Endothelial cell of umbilical vein (primary cell): Measurements from ENCODE around the gene CCBE1. TPM values are rescaled to one million over a fixed set of nuclear protein-coding genes. Genes with fewer than 3 reads are reported as not detected.

Experiments
- BruUV-seq: library from RNA; stranded (reverse); fragments of 400-500 nt; replicated peaks from 2 replicates; lab custom pipeline; 2021; lab: Mats Ljungman, UMichigan
- CTCF ChIA-PET: fragments of 300-600, 350-600 bp; sonication (Branson Sonifier 250); formaldehyde crosslinking; loops from one replicate; lab custom pipeline; 2021; ENCODE audit warnings: antibody characterized with exemption, inconsistent platforms; lab: Charles Lee
- POLR2A ChIA-PET: fragments of 300-600, 350-600 bp; sonication (Branson Sonifier 250); formaldehyde crosslinking; loops from one replicate; lab custom pipeline; 2021; ENCODE audit warnings: antibody characterized with exemption, inconsistent platforms; lab: Charles Lee
- DNase-seq: peaks from one replicate; pipeline ENCODE4 v3.0.0-alpha.2; 2011; ENCODE audit warnings: low read depth, low spot score
- FAIRE-seq: peaks from 2 replicates; lab custom pipeline; 2011; peaks lifted over from hg19 to GRCh38; lab: Jason Lieb, UNC
- H2AFZ ChIP-seq: 2 replicates; pipeline ENCODE4 v1.6.0; 2012; ENCODE audit warnings: low read depth, low read length, control low read depth, inconsistent platforms
- H3K27ac ChIP-seq: 2 replicates; pipeline ENCODE4 v1.5.1; 2011; ENCODE audit warnings: low read depth, mild to moderate bottlenecking, control low read depth, low read length, moderate library complexity; ENCODE audit not compliant: insufficient read depth
- H3K27me3 ChIP-seq, 2 experiments: 2 replicates each; pipeline versions ENCODE4 v1.6.0 to v1.6.1; 2011; ENCODE audit warnings: low read length in 2 of 2, mixed read lengths in 1 of 2; ENCODE audit not compliant: control insufficient read depth in 2 of 2, insufficient read depth in 2 of 2
- H3K36me3 ChIP-seq, 2 experiments: 2 replicates in 1 of 2; 3 replicates in 1 of 2; pipeline ENCODE4 v1.5.1; 2011; ENCODE audit warnings: low read length in 2 of 2, mild to moderate bottlenecking in 1 of 2, moderate library complexity in 1 of 2; ENCODE audit not compliant: control insufficient read depth in 2 of 2, insufficient read depth in 2 of 2; ENCODE audit errors: extremely low read depth in 1 of 2
- H3K4me1 ChIP-seq: 3 replicates; pipeline ENCODE4 v1.5.1; 2011; ENCODE audit warnings: mild to moderate bottlenecking, low read length; ENCODE audit not compliant: control insufficient read depth, insufficient read depth; ENCODE audit errors: extremely low read depth
- H3K4me2 ChIP-seq: 2 replicates; pipeline ENCODE4 v1.6.1; 2011; ENCODE audit warnings: low read length, control low read depth, mixed read lengths; ENCODE audit not compliant: insufficient read depth
- H3K4me3 ChIP-seq, 3 experiments: fragments of 200-600 bp in 1 of 3; sonication (generic), shearing (Covaris generic) in 1 of 3; replicated peaks in 1 of 3; 2 replicates each; pipeline ENCODE4 v1.5.1; 2011 to 2016; ENCODE audit warnings: control low read depth in 3 of 3, low read length in 3 of 3, mild to moderate bottlenecking in 2 of 3, inconsistent platforms in 1 of 3, low read depth in 1 of 3, moderate library complexity in 1 of 3; ENCODE audit not compliant: insufficient read depth in 1 of 3
- H3K79me2 ChIP-seq: 2 replicates; pipeline ENCODE4 v1.6.0; 2012; ENCODE audit warnings: low read length, inconsistent platforms; ENCODE audit not compliant: control insufficient read depth, insufficient read depth
- H3K9ac ChIP-seq: replicated peaks from 2 replicates; pipeline ENCODE3; 2011; ENCODE audit warnings: low read length, control low read depth; ENCODE audit not compliant: insufficient read depth; ENCODE audit errors: extremely low read depth
- H3K9me1 ChIP-seq: replicated peaks from 3 replicates; pipeline ENCODE4 v1.6.0; 2011; ENCODE audit warnings: mild to moderate bottlenecking, low read length; ENCODE audit not compliant: control insufficient read depth, insufficient read depth; ENCODE audit errors: extremely low read depth
- H3K9me3 ChIP-seq: replicated peaks from 2 replicates; pipeline ENCODE4 v1.5.1; 2012; ENCODE audit warnings: low read length, inconsistent platforms; ENCODE audit not compliant: control insufficient read depth, insufficient read depth
- H4K20me1 ChIP-seq: replicated peaks from 2 replicates; pipeline ENCODE3; 2011; ENCODE audit warnings: mild to moderate bottlenecking, low read length; ENCODE audit not compliant: control insufficient read depth, insufficient read depth; ENCODE audit errors: extremely low read depth
- CTCF ChIP-seq, 2 donors: IDR thresholded peaks; 1 replicate in 1 of 2; 2 replicates in 1 of 2; pipeline ENCODE4 v1.5.1; 2011; ENCODE audit warnings: low read length in 2 of 2, mild to moderate bottlenecking in 2 of 2, moderate library complexity in 2 of 2, control low read depth in 1 of 2, inconsistent platforms in 1 of 2, low read depth in 1 of 2; ENCODE audit not compliant: insufficient read depth in 1 of 2; ENCODE audit errors: extremely low read depth in 1 of 2
- EZH2 ChIP-seq: IDR thresholded peaks from 2 replicates; pipeline ENCODE4 v1.6.1; 2012; ENCODE audit warnings: borderline replicate concordance, low read depth, mild to moderate bottlenecking, moderate library complexity, low read length, inconsistent platforms; ENCODE audit not compliant: severe bottlenecking
- FOS ChIP-seq: IDR thresholded peaks from 2 replicates; pipeline ENCODE4 v1.6.1; 2011; ENCODE audit warnings: mild to moderate bottlenecking, low read length, moderate library complexity, borderline replicate concordance; ENCODE audit not compliant: insufficient read depth
- GATA2 ChIP-seq: IDR thresholded peaks from 2 replicates; pipeline ENCODE4 v1.7.0; 2011; ENCODE audit warnings: low read depth, mild to moderate bottlenecking, moderate library complexity, mixed read lengths, low read length; ENCODE audit not compliant: insufficient read length, insufficient read depth
- JUN ChIP-seq: IDR thresholded peaks from 2 replicates; pipeline ENCODE4 v1.6.1; 2011; ENCODE audit warnings: borderline replicate concordance, low read depth; ENCODE audit not compliant: insufficient read length, insufficient read depth
- MYC ChIP-seq: IDR thresholded peaks from one replicate; pipeline ENCODE4 v1.6.1; 2011; ENCODE audit warnings: mild to moderate bottlenecking, low read depth, low read length
- POLR2A ChIP-seq: IDR thresholded peaks from 2 replicates; pipeline ENCODE4 v1.6.1; 2012; ENCODE audit warnings: low read depth, mild to moderate bottlenecking, control low read depth, low read length
- POLR2AphosphoS5 ChIP-seq: IDR thresholded peaks from 2 replicates; pipeline ENCODE4 v1.6.1; 2012; ENCODE audit warnings: low read depth, mild to moderate bottlenecking, control low read depth, low read length, moderate library complexity; ENCODE audit not compliant: insufficient read depth
- dilution Hi-C: fragments of 300-500 bp; cut with MboI; formaldehyde crosslinking; loops from one replicate; pipeline ENCODE4 v1.15.0; 2019; ENCODE audit warnings: low sequenced_read_pairs; ENCODE audit not compliant: extremely low pct_ligation_motif_present
- intact Hi-C: fragments of 100-400 bp; cut with micrococcal nuclease; formaldehyde crosslinking; loops from one replicate; pipeline ENCODE4 v1.10.0; 2022
- polyA plus RNA-seq, 4 experiments: library from polyadenylated mRNA; depleted of rRNA in 3 of 4; stranded (reverse) in 3 of 4; unstranded in 1 of 4; fragments of >200 nt; gene quantifications; 2 replicates each; pipeline versions ENCODE4 v1.2.1 to v1.2.3, GENCODE V29; 2011 to 2012; ENCODE audit warnings: missing spikeins in 1 of 4
- total RNA-seq: library from RNA; stranded (reverse); gene quantifications from 2 replicates; pipeline ENCODE4 v1.2.3, GENCODE V29; 2021
- TF ChIP-seq, protein P1 (sequence below): IDR thresholded peaks from 2 replicates; pipeline ENCODE4 v1.6.1; 2011; ENCODE audit not compliant: insufficient read depth, insufficient read length

CCBE1 gene
- total and polyA plus RNA-seq, 2 donors (not counting 3 experiments of a cell fraction or from before 2014, with no cell fraction given), result 0.04 TPM; not detected in 1

DNA sequence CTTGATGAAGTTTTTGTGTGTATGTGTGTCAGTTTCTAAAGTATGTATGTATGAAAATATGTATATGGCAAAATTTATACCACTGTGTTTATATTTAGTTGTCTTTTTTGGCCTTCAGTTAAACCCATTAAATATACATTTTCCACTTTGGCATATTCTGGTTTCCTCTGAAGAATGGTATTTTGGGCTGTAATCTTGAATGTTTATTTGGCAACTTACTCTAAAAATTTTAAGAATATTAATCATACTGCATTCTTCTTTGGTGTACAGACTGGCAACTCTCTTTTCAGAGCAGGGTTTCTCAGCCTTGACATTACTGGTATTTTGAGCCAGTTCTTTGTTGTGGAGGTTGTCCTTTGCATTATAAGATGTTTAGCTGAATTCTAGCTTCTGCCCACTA lies 27.9 kb upstream of the CCBE1 start:
- H2AFZ ChIP-seq, result no peak overlapping the region
- FAIRE-seq (no peak), DNase-seq (no peak)
- H3K9me1 ChIP-seq, result no peaks in the 10 kb centered on the region
- POLR2A ChIA-PET, result no interaction called here
- CTCF ChIA-PET, result interaction anchor here (0.7 to 1.9 kb wide), 4 partner anchors 28 to 99 kb away, joined by 3 to 8 read pairs (median 6); partner anchors contain the start of gene CCBE1
- H3K27ac ChIP-seq, result no peak overlapping the region
- BruUV-seq, result no TSS peak
- no peak overlapping the region for H3K9ac ChIP-seq
- dilution Hi-C loops, result no loop called here
- no peak overlapping the region for H3K4me3 ChIP-seq
- intact Hi-C loops, result no loop called here
- no peaks in the 10 kb centered on the region for H3K79me2 ChIP-seq
- H3K4me2 ChIP-seq, result no peak overlapping the region
- no peaks in the 10 kb centered on the region for H3K9me3 ChIP-seq
- no peaks in the 10 kb centered on the region for H4K20me1 ChIP-seq
- H3K4me1 ChIP-seq, result no peaks in the 10 kb centered on the region
- H3K27me3 ChIP-seq, result no peaks in the 10 kb centered on the region
- TF ChIP-seq MYC (no peak), JUN (no peak), EZH2 (no peak), POLR2A (no peak), CTCF (IDR thresholded peaks at IDR 0.05; ENCODE audit: extremely low read depth in 1 of 2, insufficient read depth in 1 of 2, low read depth in 1 of 2, low read length in 2 of 2) (no peak), GATA2 (no peak), FOS (no peak), POLR2AphosphoS5 (no peak)
- TF ChIP-seq, protein P1, sequence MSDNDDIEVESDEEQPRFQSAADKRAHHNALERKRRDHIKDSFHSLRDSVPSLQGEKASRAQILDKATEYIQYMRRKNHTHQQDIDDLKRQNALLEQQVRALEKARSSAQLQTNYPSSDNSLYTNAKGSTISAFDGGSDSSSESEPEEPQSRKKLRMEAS, result no peak
- no peaks in the 10 kb centered on the region for H3K36me3 ChIP-seq
